ENCODE data around the gene ACBD3.

DNA sequence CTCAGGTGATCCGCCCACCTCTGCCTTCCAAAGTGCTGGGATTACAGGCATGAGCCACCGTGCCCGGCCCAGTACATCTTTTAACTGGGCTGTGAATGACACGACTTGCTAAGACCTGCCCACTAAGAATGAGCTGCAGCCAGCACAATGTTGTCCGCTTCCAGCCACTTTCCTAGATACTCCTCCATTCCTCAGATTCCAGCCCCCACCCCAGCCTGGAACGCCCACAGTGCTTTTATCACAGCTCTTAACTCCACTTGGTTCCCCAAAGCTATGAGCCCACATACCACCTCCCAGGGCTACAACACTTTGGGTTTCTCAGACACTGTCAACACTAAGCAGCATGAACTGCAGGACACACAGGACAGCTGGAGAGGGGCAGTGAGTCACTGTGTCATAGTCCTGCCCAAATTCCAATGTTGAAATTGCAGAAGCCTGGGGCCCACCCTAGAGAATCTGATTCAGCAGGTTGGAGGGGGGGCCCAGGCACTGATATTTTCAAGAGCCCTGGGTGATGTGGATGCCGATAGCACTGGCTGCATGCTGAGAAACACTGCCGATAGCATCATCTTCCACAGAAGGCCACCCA, 58.0 kb downstream of the ACBD3 start:
- TF ChIP-seq, protein P1, sequence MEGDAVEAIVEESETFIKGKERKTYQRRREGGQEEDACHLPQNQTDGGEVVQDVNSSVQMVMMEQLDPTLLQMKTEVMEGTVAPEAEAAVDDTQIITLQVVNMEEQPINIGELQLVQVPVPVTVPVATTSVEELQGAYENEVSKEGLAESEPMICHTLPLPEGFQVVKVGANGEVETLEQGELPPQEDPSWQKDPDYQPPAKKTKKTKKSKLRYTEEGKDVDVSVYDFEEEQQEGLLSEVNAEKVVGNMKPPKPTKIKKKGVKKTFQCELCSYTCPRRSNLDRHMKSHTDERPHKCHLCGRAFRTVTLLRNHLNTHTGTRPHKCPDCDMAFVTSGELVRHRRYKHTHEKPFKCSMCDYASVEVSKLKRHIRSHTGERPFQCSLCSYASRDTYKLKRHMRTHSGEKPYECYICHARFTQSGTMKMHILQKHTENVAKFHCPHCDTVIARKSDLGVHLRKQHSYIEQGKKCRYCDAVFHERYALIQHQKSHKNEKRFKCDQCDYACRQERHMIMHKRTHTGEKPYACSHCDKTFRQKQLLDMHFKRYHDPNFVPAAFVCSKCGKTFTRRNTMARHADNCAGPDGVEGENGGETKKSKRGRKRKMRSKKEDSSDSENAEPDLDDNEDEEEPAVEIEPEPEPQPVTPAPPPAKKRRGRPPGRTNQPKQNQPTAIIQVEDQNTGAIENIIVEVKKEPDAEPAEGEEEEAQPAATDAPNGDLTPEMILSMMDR (IDR thresholded peaks at IDR 0.05) = no peak
- no peak for TF ChIP-seq POLR2A (IDR thresholded peaks at IDR 0.05)
